HEK293T (cell line): ENCODE results near the gene FBXL16.

Source experiments
- ARNT ChIP-seq: fragments of 450-650 bp; IDR thresholded peaks from 2 replicates; pipeline ENCODE4 v1.6.1; 2017; ENCODE audit warnings: mild to moderate bottlenecking
- ELF4 ChIP-seq: fragments of 450-650 bp; IDR thresholded peaks from 2 replicates; pipeline ENCODE4 v1.6.1; 2017; ENCODE audit warnings: antibody characterized with exemption
- FOXA1 ChIP-seq: fragments of 450-650 bp; IDR thresholded peaks from 2 replicates; pipeline ENCODE4 v1.6.1; 2016; ENCODE audit warnings: mild to moderate bottlenecking
- FOXK2 ChIP-seq: fragments of 450-650 bp; IDR thresholded peaks from 2 replicates; pipeline ENCODE4 v1.6.1; 2016; ENCODE audit warnings: mild to moderate bottlenecking
- HDGF ChIP-seq: fragments of 450-650 bp; IDR thresholded peaks from 2 replicates; pipeline ENCODE4 v1.6.1; 2017; ENCODE audit warnings: antibody characterized with exemption, borderline replicate concordance
- LEF1 ChIP-seq: fragments of 450-650 bp; IDR thresholded peaks from 2 replicates; pipeline ENCODE4 v1.6.1; 2017; ENCODE audit warnings: mild to moderate bottlenecking, borderline replicate concordance
- NFRKB ChIP-seq: fragments of 450-650 bp; IDR thresholded peaks from 2 replicates; pipeline ENCODE4 v1.6.1; 2016; ENCODE audit warnings: mild to moderate bottlenecking, moderate library complexity
- SP1 ChIP-seq: fragments of 450-650 bp; IDR thresholded peaks from 2 replicates; pipeline ENCODE4 v1.6.1; 2017
- SUZ12 ChIP-seq: fragments of 450-650 bp; IDR thresholded peaks from 2 replicates; pipeline ENCODE4 v1.6.1; 2016; ENCODE audit warnings: mild to moderate bottlenecking
- TARDBP ChIP-seq: fragments of 450-650 bp; IDR thresholded peaks from 2 replicates; pipeline ENCODE4 v1.6.1; 2016

DNA sequence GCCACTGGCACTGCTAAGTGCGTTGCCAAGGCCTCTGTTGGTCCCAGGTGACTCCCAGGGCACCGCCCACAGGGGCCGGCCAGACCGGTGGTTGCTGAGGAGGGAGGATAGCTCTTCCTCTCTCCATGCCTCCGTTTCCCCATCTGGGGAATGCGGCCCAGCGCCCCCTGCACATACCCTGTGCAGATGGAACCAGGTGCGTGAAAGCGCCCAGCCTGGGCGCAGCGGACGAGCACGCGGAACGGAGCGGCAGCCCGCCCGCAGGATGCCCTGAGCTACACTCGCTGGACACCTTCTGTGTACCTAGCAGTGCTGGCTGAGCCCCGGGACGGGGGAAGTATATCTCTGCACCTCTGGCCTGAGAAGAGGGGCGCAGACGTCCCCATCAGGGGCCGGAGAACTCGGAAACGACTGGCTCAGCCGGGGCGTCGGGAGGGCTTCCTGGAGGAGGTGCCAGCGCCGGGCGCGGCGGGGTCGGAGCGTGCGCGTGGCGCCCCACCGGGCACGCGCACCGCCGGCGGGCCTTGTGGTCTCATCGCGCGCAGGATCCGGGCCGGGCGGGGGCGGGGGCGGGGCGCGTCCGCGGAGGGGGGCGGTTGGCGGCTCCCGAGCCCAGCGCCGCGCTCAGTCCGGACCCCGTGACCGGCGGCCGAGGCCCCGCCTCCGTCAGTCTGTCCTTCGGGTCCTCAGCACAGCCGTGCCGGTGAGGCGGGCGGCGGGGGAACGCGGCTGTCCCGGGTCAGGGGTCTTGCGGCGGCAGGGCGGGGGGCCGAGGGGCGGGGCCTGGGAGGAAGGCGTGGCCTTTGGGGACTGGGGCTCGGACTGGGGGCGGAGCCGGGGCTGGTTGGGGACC lies 21.1 kb upstream of the FBXL16 start, which contains the start of the genes CCDC78 and HAGHL:
- TF ChIP-seq SP1 (no peak), FOXK2 (no peak), SUZ12 (no peak), NFRKB (no peak), FOXA1 (no peak), TARDBP (no peak), LEF1 (no peak), ARNT (no peak), HDGF (no peak), ELF4 (no peak)
